HepG2 (cell line): ENCODE data around the gene ARHGEF38. TPM values are rescaled to one million over a fixed set of nuclear protein-coding genes. Genes with fewer than 3 reads are reported as not detected.

Source experiments
- ATAC-seq: fragments of 200-7000 bp; cut with Tn5 transposase; 3 replicates; pipeline ENCODE4 v1.9.1; 2020; ENCODE audit warnings: mild to moderate bottlenecking, moderate library complexity
- BruUV-seq: library from RNA; stranded (reverse); fragments of 400-500 nt; replicated peaks from 2 replicates; lab custom pipeline; 2021; lab: Mats Ljungman, UMichigan
- CTCF ChIA-PET: fragments of 300-600 bp; formaldehyde crosslinking; extraction: SDS; loops from one replicate; lab custom pipeline; 2021; ENCODE audit warnings: low total read pairs, inconsistent platforms, low intra/inter-chr PET ratio; lab: Yijun Ruan, JAX
- POLR2A ChIA-PET: fragments of 350-600 bp; sonication (Branson Sonifier 250); formaldehyde crosslinking; loops from one replicate; lab custom pipeline; 2020; ENCODE audit warnings: antibody characterized with exemption, inconsistent platforms; lab: Yijun Ruan, JAX
- DNase-seq: peaks from one replicate; pipeline ENCODE4 v3.0.0-alpha.2; 2015; ENCODE audit warnings: low spot score
- FAIRE-seq: peaks from 3 replicates; lab custom pipeline; 2011; peaks lifted over from hg19 to GRCh38; lab: Jason Lieb, UNC
- H2AFZ ChIP-seq: one replicate; pipeline ENCODE4 v1.6.1; 2011; ENCODE audit warnings: low read length, inconsistent platforms
- H3K27ac ChIP-seq: fragments of 300-600 bp; 3 replicates; pipeline ENCODE4 v1.8.0; 2011; ENCODE audit warnings: mixed run types, mild to moderate bottlenecking, mixed read lengths, low read length, inconsistent platforms; ENCODE audit not compliant: insufficient read depth; ENCODE audit errors: extremely low read length
- H3K27me3 ChIP-seq, 2 experiments: fragments of 200-600 bp in 1 of 2; 2 replicates in 1 of 2; 3 replicates in 1 of 2; pipeline versions ENCODE4 v1.6.0 to v1.8.0; 2011; ENCODE audit warnings: low read length in 2 of 2, mild to moderate bottlenecking in 2 of 2, moderate library complexity in 2 of 2, inconsistent platforms in 1 of 2; ENCODE audit not compliant: insufficient read depth in 2 of 2, control insufficient read depth in 1 of 2
- H3K36me3 ChIP-seq, 2 experiments: fragments of 200-600 bp in 1 of 2; replicated peaks in 1 of 2; 2 replicates in 1 of 2; 3 replicates in 1 of 2; pipeline versions ENCODE4 v1.5.1 to v1.8.0; 2011; ENCODE audit warnings: low read length in 2 of 2, inconsistent platforms in 1 of 2; ENCODE audit not compliant: insufficient read depth in 2 of 2, control insufficient read depth in 1 of 2
- H3K4me1 ChIP-seq: 2 replicates; pipeline ENCODE4 v1.5.1; 2012; ENCODE audit warnings: low read length, inconsistent platforms; ENCODE audit not compliant: insufficient read depth
- H3K4me2 ChIP-seq: 2 replicates; pipeline ENCODE4 v1.6.0; 2011; ENCODE audit warnings: low read depth, low read length, inconsistent platforms
- H3K4me3 ChIP-seq, 3 experiments: fragments of 200-600 bp in 1 of 3; sonication (generic), shearing (Covaris generic) in 1 of 3; replicated peaks in 1 of 3; 2 replicates each; pipeline ENCODE4 v1.5.1; 2011 to 2016; ENCODE audit warnings: low read length in 3 of 3, inconsistent platforms in 2 of 3, low read depth in 2 of 3, mild to moderate bottlenecking in 2 of 3, control low read depth in 1 of 3, mixed read lengths in 1 of 3; ENCODE audit not compliant: insufficient read depth in 1 of 3
- H3K79me2 ChIP-seq: one replicate; pipeline ENCODE4 v1.6.1; 2011; ENCODE audit warnings: low read length, inconsistent platforms; ENCODE audit not compliant: insufficient read depth
- H3K9ac ChIP-seq: 2 replicates; pipeline ENCODE4 v1.6.0; 2011; ENCODE audit warnings: mild to moderate bottlenecking, low read depth, low read length, inconsistent platforms; ENCODE audit not compliant: insufficient read depth
- H3K9me3 ChIP-seq: 2 replicates; pipeline ENCODE4 v1.5.1; 2012; ENCODE audit warnings: mild to moderate bottlenecking, low read length
- H4K20me1 ChIP-seq: 2 replicates; pipeline ENCODE4 v1.6.0; 2011; ENCODE audit warnings: inconsistent platforms, mild to moderate bottlenecking, low read length, moderate library complexity; ENCODE audit not compliant: insufficient read depth
- GTF3A ChIP-seq: sonication (generic); formaldehyde crosslinking; conservative IDR thresholded peaks from 2 replicates; pipeline ENCODE4 v1.4.0; 2020; ENCODE audit warnings: mild to moderate bottlenecking, missing genetic modification reagents
- TARDBP ChIP-seq: sonication (generic); formaldehyde crosslinking; IDR thresholded peaks from 2 replicates; pipeline ENCODE4 v1.8.0; 2022; ENCODE audit warnings: mild to moderate bottlenecking, missing genetic modification reagents
- ZBTB20 ChIP-seq: sonication (generic); formaldehyde crosslinking; IDR thresholded peaks from 2 replicates; pipeline ENCODE4 v1.8.1; 2023; ENCODE audit warnings: missing genetic modification reagents, low read depth, mild to moderate bottlenecking, borderline replicate concordance
- ZNF333 ChIP-seq: sonication (generic); formaldehyde crosslinking; IDR thresholded peaks from 2 replicates; pipeline ENCODE4 v1.4.0; 2020; ENCODE audit warnings: mild to moderate bottlenecking, missing genetic modification reagents, borderline replicate concordance
- WGBS: methylation state at CpG from one replicate; pipeline ENCODE4 v1.1.6; 2017; ENCODE audit warnings: low lambda C conversion rate; 5-methylcytosine and 5-hydroxymethylcytosine counted together
- in situ Hi-C: cut with HindIII; loops from 2 replicates; pipeline ENCODE4 v1.10.0; 2017; ENCODE audit warnings: low pct_unique_long_range_greater_than_20kb; ENCODE audit not compliant: extremely low pct_ligation_motif_present
- intact Hi-C: fragments of 100-400 bp; cut with micrococcal nuclease; formaldehyde crosslinking; loops from one replicate; pipeline ENCODE4 v1.10.0; 2022; ENCODE audit not compliant: unreplicated experiment
- polyA plus RNA-seq, 8 experiments: library from polyadenylated mRNA; depleted of rRNA in 3 of 8; stranded (reverse) in 7 of 8; unstranded in 1 of 8; fragments of >200 nt; fragmentation: Illumina TruSeq in 4 of 8; extraction: Trizol in 4 of 8; gene quantifications; 2 replicates each; pipeline versions ENCODE4 v1.2.1 to v1.2.3, GENCODE V29; 2011 to 2016; ENCODE audit warnings: low read depth in 4 of 8, missing spikeins in 1 of 8, mixed read lengths in 1 of 8; ENCODE audit not compliant: insufficient read depth in 1 of 8
- total RNA-seq, 5 experiments: library from RNA; depleted of rRNA; stranded (reverse); fragments of >200 nt; fragmentation: Illumina TruSeq; extraction: Trizol; gene quantifications; 2 replicates each; pipeline ENCODE4 v1.2.3, GENCODE V29; 2016; ENCODE audit warnings: low read depth in 1 of 5
- TF ChIP-seq, protein P1 (sequence below): IDR thresholded peaks from 2 replicates; pipeline ENCODE4 v1.6.1; 2012; ENCODE audit warnings: inconsistent platforms
- TF ChIP-seq, protein P2 (sequence below): sonication (generic); formaldehyde crosslinking; IDR thresholded peaks from 2 replicates; pipeline ENCODE4 v1.4.0; 2020; ENCODE audit warnings: mild to moderate bottlenecking, missing genetic modification reagents
- TF ChIP-seq, protein P3 (sequence below): sonication (generic); formaldehyde crosslinking; IDR thresholded peaks from 2 replicates; pipeline ENCODE4 v1.4.0; 2020; ENCODE audit warnings: missing genetic modification reagents, low read depth, mild to moderate bottlenecking, borderline replicate concordance

ARHGEF38 gene
- total and polyA plus RNA-seq, 2 of the 13 experiments (the other 11 are each of a cell fraction or from before 2014, with no cell fraction given): not detected

DNA sequence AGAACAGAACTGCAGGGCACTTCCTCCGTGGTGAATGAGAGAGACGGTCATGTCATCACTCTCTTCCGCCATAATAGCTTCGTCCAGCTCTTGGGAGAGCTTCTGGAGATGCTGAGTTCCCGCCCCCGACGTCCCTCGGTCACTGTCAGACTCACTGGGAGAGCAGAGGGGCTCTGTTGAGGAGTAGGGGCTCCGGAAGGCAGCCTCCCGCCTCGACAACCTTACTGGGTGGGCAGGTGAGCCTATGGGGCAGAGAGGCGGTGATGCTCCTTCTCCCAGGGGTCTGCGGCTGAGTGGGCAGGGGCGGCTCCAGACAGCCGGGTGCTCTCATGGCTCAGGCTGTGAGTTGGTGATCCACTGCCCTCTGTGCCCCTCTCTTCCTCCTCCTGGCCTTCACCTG, 25.8 kb upstream of the ARHGEF38 start:
- 22% methylated on average over 6 of the region's 15 CpGs for WGBS
- H3K9ac ChIP-seq: no peak overlapping the region
- intact Hi-C loops: loop anchor here (10.0 kb wide), 2 partner anchors 148 to 678 kb away; no protein-coding TSS in a partner anchor
- H2AFZ ChIP-seq: no peak overlapping the region
- no peak for TF ChIP-seq ZNF333
- no peak for TF ChIP-seq TARDBP (CRISPR knock-in tag)
- TF ChIP-seq, protein P1, sequence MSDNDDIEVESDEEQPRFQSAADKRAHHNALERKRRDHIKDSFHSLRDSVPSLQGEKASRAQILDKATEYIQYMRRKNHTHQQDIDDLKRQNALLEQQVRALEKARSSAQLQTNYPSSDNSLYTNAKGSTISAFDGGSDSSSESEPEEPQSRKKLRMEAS: no peak
- no peak for TF ChIP-seq GTF3A (CRISPR knock-in tag)
- no peak for TF ChIP-seq ZBTB20 (CRISPR knock-in tag)
- TF ChIP-seq, protein P2, sequence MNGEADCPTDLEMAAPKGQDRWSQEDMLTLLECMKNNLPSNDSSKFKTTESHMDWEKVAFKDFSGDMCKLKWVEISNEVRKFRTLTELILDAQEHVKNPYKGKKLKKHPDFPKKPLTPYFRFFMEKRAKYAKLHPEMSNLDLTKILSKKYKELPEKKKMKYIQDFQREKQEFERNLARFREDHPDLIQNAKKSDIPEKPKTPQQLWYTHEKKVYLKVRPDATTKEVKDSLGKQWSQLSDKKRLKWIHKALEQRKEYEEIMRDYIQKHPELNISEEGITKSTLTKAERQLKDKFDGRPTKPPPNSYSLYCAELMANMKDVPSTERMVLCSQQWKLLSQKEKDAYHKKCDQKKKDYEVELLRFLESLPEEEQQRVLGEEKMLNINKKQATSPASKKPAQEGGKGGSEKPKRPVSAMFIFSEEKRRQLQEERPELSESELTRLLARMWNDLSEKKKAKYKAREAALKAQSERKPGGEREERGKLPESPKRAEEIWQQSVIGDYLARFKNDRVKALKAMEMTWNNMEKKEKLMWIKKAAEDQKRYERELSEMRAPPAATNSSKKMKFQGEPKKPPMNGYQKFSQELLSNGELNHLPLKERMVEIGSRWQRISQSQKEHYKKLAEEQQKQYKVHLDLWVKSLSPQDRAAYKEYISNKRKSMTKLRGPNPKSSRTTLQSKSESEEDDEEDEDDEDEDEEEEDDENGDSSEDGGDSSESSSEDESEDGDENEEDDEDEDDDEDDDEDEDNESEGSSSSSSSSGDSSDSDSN (CRISPR knock-in tag): no peak
- TF ChIP-seq, protein P3, sequence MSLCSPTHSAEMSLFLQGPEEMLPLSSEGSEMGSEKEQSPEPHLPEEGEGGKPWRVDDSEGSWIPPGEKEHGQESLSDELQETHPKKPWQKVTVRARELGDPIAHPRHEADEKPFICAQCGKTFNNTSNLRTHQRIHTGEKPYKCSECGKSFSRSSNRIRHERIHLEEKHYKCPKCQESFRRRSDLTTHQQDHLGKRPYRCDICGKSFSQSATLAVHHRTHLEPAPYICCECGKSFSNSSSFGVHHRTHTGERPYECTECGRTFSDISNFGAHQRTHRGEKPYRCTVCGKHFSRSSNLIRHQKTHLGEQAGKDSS (CRISPR knock-in tag): no peak
- DNase-seq (no peak), FAIRE-seq (no peak), ATAC-seq (no peak; the same call in 1 of the 3 replicates)
- H3K79me2 ChIP-seq: no peaks in the 10 kb centered on the region
- no peak overlapping the region for H3K4me2 ChIP-seq
- H3K4me1 ChIP-seq: no peaks in the 10 kb centered on the region
- no TSS peak for BruUV-seq
- no peaks in the 10 kb centered on the region for H4K20me1 ChIP-seq
- H3K4me3 ChIP-seq: no peak overlapping the region
- no peaks in the 10 kb centered on the region for H3K27me3 ChIP-seq
- no peaks in the 10 kb centered on the region for H3K36me3 ChIP-seq
- ChIA-PET POLR2A (no interaction called here), CTCF (no interaction called here)
- H3K9me3 ChIP-seq: no peaks in the 10 kb centered on the region
- in situ Hi-C loops: no loop called here
- H3K27ac ChIP-seq: no peak overlapping the region
